Left cardiac atrium (tissue), 2 donors: ENCODE results near the gene WDR93. TPM values are rescaled to one million over a fixed set of nuclear protein-coding genes. Genes with fewer than 3 reads are reported as not detected.

Source experiments
- total RNA-seq, 2 donors: library from RNA; stranded (reverse); fragmentation: NEBNext Ultra II Directional; extraction: Animal tissue kit (Norgen Biotek cat#: 25700); gene quantifications; one replicate each; pipeline ENCODE4 v1.2.1, GENCODE V29; 2021
- donor health status: DM: no; HTN: yes; CAD: no; lungs with severe emphysema.
- donor health status: DM: yes; HTN: yes; CAD: no.

Gene WDR93
- total RNA-seq, 2 donors from 2014 or later = not detected

Other genes with a start within 250 kb of the WDR93 start
- gene RHCG, start 194.2 kb upstream of the WDR93 start, total RNA-seq = 1 to 10 TPM in 1 of 2 donors, under 1 TPM in 1; 0.15 to 1.8 TPM
- gene TICRR, start 115.3 kb upstream of the WDR93 start, total RNA-seq = under 1 TPM; 0.03 to 0.44 TPM
- gene KIF7, start 35.3 kb upstream of the WDR93 start, total RNA-seq = 1 to 10 TPM; 2.4 to 4.8 TPM
- gene PLIN1, start 11.4 kb upstream of the WDR93 start, total RNA-seq = 100 to 1,000 TPM; 140 to 245 TPM
- 10 to 100 TPM; 11.1 to 18.3 TPM for gene PEX11A, start 57 bp upstream of the WDR93 start, total RNA-seq
- gene MESP1, start 60.4 kb downstream of the WDR93 start, total RNA-seq = 10 to 100 TPM in 1 of 2 donors, 1 to 10 TPM in 1; 4.7 to 10.5 TPM
- gene MESP2, start 85.5 kb downstream of the WDR93 start, total RNA-seq = under 1 TPM; 0.16 to 0.56 TPM
- gene ANPEP, start 124.0 kb downstream of the WDR93 start, total RNA-seq = 10 to 100 TPM in 1 of 2 donors, 1 to 10 TPM in 1; 5.6 to 21.0 TPM
- gene AP3S2, start 203.2 kb downstream of the WDR93 start, total RNA-seq = 10 to 100 TPM; 33.0 to 35.6 TPM
- 10 to 100 TPM; 10.2 to 13.4 TPM for gene ARPIN, start 222.1 kb downstream of the WDR93 start, total RNA-seq